NCI-H345 treated with DMSO at 0.1 percent for 48 hours (cell line): ENCODE data around the gene ABHD12.

Experiments
- DNase-seq: peaks from one replicate; lab custom pipeline; 2025; ENCODE audit not compliant: unreplicated experiment; lab: John Stamatoyannopoulos, UW

ABHD12 gene

DNA sequence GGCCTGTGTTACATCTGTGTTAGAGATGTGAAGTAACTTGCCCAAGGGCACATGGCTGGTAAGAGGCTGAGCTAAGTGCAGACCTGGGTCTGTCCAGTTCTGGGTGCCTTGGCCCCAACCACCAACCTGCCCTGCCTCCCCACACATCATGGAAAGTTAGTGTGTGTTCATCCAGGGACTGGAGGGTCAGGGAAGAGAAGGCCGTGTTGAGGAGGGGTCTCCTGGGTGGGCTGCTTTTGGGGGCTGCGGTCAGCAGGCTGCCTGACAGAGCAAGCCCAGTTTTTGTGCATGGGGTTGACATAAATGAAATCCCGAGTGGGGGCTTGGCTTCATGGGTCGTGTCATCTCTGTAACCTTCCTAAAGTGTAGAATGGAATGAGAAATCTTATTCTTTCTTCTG, 131.8 kb downstream of the ABHD12 start:
- DNase-seq, result no peak

GRCh38 chr20:25258476-25258805, 132.2 kb downstream of the ABHD12 start:
- no peak for DNase-seq

DNA sequence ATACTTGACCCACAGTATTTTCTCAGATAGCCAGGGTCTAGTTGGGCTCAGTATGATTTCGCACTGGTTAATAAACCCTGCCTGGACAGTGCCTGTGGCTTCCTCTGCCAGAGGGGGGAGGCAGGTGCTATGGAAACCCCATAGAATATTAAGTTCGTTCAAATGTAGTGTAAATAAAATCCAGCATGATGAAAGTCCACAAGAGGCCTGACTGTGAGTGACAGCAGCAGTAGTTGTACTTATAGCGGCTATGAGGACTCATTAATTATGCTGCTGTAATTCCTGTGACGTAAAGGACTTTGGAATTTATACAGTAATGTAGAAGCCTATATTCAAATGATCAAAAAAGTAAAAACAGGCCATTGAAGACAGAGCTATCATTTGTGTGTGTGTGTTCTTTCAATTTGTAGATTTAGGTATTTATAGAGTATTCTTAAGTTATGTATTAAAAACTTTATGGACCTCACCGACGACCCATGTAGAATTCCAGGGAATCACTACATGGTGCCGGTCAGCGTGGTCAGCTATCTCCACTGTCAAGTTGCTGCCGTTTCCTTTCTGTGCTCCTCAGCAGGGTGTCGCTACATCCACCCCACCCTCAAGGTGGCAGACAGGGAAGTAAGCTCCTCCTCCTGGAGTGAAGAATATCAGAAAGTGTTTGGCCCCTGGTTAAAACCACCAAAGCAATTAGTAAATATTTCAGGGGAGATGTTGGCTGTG, 132.7 kb downstream of the ABHD12 start:
- no peak for DNase-seq

GRCh38 chr20:25257130-25257529, 133.5 kb downstream of the ABHD12 start:
- no peak for DNase-seq

- DNase-seq, result no peak
These were observed 134.3 kb downstream of the ABHD12 start for GRCh38 chr20:25256226-25256859.

- DNase-seq, result no peak
These were observed 135.5 kb downstream of the ABHD12 start for GRCh38 chr20:25254986-25255680.

GRCh38 chr20:25254571-25254970, 136.1 kb downstream of the ABHD12 start:
- no peak for DNase-seq

- DNase-seq, result no peak
These were observed 136.9 kb downstream of the ABHD12 start for GRCh38 chr20:25253606-25254275.

GRCh38 chr20:25252686-25253421, 137.8 kb downstream of the ABHD12 start:
- DNase-seq, result no peak

DNA sequence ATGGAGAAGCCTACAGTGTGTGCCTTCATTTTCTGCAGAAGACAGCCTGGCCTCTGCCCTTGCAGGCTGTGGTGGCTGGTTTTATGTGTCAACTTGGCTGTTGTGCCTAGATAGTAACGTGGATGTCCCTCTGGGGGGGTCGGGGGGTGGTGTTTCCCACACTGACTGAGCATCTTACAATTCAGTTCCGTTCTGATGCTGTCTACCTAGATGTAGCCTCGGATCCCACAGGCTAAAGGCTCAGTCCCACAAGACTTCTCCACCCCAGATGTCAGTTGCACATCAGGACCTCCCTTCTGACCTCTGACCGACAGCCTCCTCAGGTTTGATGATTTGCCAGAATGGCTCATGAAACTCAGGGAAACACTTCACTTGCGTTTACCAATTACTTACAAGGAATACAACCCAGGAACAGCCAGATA, 138.4 kb downstream of the ABHD12 start:
- DNase-seq, result no peak

DNA sequence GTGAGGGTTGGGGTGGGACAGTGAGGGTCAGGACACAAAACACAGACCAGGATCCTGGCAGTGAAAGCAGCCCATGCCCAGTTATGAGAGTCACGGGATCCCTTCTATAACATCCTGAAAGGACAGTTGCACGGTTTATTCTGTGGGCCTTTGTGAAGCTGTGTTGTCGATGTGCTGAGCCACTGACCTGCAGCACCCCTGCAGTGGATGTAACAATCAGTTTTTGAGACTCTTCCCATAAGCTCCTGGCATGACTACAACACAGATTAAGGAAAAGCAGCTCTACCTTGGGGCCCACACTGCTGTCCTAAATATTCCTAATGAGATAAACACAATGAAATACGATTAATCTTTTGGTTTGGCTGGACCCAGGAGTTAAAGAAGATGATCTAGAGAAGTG, 139.1 kb downstream of the ABHD12 start:
- no peak for DNase-seq

GRCh38 chr20:25251019-25251418, 139.6 kb downstream of the ABHD12 start:
- DNase-seq, result no peak

- no peak for DNase-seq
These were observed 140.1 kb downstream of the ABHD12 start for GRCh38 chr20:25250508-25250907.
